Stimulated activated CD8-positive, alpha-beta memory T cell treated with anti-CD3 and anti-CD28 coated beads, Interleukin-7, amount 100 ng/mL, for 1 hour (primary cell): ENCODE results near the gene TMEM207.
"Not testable (repeated sequence)": the region's sequence is repeated elsewhere in the genome, so short reads cannot be mapped to it uniquely, and the experiment has no call there.

ENCODE experiments used
- DNase-seq, 2 donors: peaks; one replicate each; pipeline ENCODE4 v3.0.0-alpha.2; 2020; ENCODE audit warnings: low read depth in 2 of 2

The TMEM207 gene

DNA sequence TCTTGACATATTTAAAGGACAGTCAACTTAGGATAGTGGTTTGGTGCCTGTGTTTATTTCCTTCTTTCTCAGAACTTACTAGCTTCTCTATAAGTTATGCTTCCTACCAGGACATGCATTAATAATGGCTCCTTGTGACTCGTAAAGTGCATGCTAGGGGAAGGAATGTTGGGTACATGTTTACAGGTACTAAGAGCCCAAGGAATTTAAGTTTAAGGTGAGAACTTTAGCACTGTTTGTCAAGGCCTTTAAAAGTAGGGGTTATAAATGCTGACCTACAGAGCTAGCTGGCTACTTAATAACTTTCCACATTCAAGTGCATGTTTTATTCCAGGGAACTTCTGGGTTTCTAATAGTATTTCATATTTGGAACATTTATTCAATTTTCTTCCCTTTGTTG is at the start of gene TMEM207:
TSS of gene TMEM207 (minus strand) at position 101 of the 400 bp plus-strand sequence. CDS start at position 9, 92 bp downstream.
- no peak for DNase-seq

DNA sequence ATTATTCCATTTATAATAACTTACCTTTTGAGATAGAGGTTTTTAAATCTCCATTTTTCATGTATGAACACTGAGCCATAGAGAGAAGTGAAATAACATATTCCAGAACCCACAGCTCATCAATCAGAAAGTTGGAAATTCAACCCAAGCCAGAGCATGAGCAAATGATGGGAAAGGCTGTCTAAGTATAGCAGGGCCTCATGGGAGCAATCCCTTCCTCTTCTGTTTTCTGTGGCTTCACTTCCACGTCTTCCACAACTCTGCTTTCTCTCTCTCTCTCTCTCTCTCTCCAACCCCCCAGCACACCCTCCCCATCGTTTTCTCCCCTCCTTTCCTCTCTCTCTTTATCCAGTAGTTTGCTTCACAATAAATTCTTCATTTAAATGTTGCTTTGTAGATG is 49.4 kb upstream of the TMEM207 start:
- DNase-seq: no peak

DNA sequence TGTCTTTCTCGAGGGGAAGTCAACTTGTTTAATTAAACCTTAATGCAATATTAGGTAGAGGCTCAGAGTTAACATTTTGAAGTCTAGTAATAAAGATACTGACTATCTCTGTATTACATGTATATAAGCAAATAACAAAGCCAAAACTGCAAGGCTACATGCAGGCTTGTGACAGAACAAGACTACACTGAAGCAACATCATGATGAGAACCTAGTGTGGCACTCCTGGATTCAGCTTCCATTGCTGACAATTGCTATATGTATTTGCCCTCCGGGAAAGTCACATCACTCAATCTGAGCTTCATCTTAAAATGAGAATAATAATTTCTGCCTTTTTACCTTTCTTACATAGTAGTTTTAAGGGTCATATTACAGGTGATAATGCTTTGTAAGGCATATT is 48.6 kb upstream of the TMEM207 start:
- no peak for DNase-seq

DNA sequence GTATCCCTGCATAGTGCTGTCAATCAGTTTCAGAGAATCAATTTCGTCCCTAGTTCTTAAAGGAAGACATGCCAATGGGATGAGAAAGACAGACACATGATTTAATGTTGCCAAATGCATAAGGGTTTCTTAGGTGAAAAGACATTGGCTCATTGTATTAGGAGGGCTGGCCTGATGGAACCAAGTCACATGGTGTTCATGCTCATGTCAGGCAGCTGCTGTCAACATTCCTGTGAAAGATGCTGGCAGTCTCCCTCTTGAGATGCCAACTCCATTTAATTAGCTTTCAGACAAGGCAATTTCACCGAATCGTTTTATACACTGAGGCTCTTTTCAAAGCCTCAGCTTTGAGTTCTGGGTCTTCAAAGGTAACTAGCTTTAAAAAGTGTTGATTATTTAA is 48.1 kb upstream of the TMEM207 start:
- DNase-seq: no peak

DNA sequence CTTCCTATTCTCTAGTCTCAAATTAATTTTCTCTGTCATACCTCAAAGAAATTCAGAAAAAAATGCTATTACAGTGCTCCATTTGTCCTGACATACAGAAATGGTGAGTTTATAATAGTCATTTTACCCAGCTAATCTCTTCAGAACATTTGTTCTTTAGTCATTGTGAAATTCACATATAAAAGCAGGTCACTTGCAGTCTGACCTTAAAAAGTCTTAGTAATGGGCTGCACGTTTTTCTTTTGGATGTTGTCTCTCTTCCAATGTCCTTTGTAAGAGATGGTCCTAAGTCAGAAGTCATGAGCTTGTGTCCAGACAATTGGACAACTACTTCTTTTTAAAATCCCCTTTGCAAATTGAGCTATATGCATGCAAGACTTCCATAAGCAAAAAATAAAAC is 47.2 kb upstream of the TMEM207 start:
- DNase-seq: no peak

DNA sequence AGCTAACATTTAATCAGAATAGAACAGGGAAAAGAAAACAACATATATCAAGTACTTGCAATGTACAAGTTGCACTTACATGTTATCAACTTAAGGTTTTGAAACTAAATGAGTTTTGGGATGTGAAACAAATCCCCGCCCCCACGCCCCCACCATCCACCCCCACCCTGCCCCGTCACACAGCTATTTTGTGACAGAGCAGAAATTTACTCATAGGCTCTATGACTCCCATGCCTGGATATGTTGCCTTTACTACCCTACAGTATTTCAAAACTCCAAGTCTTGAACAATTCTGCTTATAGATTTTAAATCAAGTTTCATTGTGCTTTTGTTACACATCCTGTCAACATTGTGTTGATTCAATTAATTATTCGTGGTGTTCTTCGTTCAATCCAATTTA is 46.1 kb upstream of the TMEM207 start:
- DNase-seq: no peak

DNA sequence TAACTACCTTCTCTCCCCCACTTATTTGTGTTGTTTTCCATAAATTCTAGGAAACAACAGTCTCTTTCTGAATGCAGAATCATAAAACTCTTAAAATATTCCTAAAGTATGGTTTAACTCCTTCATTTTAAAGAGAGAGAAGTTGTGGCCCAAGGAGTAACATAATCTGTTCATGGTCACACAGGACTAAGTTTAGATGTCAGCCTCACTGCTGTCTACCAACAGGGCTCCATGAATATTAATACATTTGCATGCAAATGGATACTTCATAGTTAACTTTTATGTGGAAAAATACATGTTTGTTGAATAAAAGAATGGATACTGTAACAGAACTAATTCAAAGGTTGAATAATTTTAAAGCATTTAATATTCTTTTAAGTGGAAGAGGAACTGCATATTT is 45.7 kb upstream of the TMEM207 start:
- DNase-seq: no peak

DNA sequence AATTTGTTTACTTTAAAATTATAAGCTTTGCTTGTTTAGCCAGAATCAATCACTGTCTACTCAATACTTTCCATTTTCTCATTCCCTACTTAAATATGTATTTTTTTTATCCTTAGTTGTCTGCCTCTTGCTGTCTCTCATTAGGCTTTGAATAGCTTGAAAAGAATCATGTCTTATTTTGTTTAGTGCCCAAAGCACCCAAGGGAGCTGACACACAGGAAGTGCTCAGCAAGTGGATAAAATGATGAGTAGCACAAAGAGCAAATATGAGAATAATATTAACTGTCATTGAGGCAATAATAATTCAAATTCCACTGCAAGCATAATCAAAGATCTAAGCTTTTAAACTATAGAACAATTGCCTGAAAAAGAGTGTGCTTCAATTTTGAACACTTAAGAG is 45.2 kb upstream of the TMEM207 start:
- no peak for DNase-seq

DNA sequence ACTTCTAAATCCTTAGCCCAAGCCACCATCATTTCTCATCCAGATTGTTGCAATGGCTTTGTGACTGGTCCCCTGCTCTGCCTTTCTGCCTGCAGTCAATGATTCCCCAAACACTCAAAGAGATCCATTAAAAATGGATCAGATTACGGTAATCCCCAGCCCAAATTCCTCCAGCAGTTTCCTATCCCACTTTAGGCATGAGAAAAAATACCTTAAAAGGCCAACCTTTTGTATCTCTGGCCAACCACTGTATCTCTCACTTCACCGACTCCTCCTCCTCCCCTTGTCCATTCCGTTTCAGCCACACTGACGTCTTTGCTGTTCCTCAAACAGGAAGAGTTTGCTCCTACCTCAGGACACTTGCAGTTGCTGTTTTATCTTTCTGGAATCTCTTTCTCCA is 43.3 kb upstream of the TMEM207 start:
- DNase-seq: no peak

DNA sequence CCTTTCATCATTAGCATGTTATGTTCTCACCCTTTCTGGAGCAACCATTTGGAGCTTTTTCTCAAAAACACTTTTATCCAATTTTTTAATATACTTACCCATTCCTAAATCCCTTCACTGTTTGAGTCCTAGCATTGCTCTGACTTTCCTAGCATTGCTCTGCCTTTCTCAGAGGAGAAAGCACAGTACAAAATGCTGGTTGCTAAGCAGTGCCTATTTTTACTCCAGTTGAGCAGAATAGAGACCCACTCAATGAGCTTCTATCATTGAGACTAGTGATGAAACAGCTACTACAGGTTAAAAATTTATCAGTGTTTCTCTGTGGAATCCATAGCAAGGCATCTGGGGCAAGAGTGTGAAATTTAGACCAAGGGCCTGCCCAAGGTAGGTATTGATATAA is 42.4 kb upstream of the TMEM207 start:
- no peak for DNase-seq

DNA sequence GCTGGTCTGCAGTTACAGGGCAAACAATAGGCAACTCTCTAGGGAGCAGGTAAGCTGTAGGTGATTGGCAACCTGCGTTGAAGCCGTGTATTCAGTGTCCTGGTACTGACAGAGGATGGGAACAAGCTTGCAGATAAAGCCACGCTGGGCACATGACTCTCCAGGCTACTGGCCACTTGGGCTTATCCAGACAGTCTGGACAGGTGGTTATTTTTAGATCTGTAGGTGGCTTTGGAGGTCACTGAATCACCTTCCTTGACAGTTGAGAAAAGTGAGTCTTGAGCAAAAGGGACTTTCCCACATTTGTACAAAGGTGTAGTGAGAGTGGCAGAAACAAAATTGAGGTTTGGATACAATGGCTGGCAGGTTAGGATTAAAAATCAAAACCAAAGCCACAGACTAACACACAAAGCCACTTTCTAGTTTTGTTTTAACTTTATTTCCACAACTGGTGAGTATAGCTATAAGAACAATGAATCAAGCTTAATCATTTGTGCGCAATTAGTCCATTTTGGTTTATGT is 41.9 kb upstream of the TMEM207 start:
- DNase-seq: no peak

DNA sequence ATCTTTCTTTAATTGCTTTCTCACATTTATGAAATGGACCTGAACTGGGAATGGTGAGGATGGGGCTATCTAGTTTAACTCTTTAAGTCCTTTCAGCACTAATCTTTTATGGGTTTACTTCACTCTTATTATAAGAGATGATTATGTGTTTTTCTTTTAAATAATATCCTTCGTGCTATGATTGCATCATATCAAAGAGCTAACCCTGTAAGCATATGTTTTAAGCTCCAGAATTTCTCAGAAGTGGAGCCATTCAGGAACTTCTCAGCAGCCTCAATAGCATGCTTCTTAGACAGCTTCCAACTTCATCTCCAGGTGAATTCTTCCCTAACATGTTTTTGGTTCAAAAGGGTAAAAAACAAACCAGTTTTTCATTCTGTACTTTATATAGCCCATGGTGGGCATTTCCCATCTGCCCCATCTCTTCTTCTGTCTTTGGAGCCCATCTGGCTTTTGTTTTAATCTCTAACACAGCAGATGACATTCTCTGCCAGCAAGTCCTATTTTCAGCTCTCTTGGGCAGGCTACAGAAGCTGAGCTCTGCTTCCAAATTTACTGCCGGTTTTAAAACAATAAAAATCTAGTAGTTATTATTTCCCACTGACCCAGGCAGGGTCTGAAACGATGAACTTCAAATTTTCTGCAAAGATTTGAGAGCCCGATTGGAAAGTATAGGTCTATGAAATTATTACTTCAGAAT is 37.4 kb upstream of the TMEM207 start:
- DNase-seq: no peak

DNA sequence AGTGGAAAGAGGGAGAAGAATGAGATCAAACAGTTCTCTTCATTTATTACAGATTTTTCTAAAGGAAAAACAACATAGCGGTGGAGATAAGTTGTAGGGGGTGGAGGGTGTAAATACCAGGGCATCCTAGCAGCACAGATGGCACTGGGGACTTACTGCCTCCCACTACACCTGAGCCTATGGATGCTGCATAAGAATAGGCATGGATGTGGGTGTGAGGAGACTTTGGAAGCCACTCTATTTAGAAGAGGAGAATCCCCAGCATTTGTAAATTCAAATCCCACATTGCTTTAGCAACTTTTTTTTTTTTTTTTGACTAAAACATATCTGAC is 36.8 kb upstream of the TMEM207 start:
- DNase-seq: no peak

DNA sequence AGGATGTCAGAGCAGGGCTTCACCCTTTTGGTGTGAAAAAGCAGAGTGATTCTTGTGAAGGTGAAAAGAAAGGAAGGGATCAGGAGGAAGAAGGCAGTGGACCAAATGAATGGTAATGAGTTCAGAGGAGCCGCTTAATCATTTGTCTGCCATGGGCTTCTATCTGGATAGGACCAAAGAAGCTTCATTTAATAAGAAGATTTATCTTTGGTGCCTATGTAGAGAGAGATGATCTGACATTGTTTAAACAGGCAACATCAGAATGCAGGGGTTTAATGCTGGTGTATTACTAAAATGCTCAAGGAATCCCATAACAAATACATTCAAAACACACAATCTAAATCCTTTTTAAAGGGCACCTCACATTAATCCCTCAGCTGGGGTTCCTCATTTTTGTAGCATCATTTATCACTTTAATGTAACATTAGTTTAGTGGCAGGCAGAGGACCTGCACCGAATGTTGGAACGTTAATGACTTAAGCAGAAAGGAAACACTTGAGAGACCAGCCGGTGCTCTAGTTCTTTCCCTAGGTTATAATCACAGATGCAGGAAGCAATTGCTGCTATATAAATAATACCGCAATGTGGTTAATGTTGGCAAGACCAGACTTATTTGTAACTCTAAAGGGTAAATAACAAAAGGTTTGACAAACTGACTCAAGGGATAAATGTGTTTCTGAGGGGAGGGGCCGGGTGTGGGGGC is 36.3 kb upstream of the TMEM207 start:
- DNase-seq: no peak

DNA sequence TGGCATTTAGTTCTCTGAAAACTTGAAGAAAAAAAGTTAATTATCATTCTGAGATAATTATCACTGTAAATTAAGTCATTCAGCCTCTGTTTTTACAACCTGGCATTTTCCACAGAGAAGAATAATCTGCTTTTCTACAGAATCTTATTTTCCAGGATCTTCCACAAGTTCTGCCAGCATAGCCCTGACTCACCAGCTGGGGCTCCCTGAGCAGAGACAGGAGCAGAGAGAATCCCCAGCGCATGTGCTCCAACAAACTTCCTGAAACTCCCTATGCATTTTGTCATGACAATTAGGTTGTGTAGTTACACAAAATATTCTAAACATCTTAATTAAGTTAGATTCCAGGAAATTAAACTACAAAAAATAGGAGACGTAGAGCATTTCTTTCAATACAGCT is 32.1 kb upstream of the TMEM207 start:
- no peak for DNase-seq

DNA sequence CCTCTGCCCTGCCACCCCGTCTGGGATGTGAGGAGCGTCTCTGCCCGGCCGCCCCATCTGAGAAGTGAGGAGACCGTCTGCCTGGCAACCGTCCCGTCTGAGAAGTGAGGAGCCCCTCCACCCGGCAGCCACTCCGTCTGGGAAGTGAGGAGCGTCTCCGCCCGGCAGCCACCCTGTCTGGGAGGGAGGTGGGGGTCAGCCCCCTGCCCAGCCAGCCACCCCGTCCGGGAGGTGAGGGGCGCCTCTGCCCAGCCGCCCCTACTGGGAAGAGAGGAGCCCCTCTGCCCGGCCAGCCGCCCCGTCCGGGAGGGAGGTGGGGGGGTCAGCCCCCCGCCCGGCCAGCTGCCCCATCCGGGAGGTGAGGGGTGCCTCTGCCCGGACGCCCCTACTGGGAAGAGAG is 23.6 kb upstream of the TMEM207 start:
- DNase-seq: not testable (repeated sequence)

DNA sequence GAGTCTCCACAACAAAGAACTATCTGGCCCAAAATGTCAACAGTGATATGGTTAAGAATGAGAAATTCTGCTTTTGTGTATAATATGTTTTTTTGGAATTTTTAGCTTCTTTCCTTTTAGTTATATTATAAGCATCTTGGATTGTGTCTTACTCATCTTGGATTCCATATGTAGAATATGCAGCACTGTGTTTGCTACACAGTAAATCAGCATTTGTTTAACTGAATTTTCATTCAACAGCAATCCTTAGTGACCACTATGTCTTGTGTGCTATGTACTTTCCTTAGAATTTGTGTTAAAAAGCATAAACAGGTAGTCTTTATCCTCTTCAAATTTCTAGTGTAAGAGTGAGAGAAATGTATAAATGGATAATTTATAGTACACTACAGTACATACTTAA is 18.2 kb upstream of the TMEM207 start:
- no peak for DNase-seq

DNA sequence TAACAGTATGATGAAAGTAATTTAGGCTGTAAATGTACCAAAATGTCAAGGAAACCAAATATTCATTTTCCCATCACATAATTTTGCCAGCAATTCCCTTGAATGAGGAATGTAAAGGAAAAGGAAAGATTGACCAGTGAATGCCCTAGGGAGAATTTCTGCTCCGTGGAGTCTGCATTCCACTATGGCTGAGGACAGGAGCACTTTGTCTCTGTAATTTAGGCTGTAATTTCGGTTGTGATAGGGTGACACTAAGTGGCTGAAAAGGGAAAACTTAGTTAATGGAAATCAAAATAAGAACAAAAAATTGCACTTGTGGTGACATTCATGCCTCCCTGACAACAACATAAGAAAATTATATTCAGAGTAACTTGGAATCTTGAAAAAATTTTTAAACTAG is 8.3 kb upstream of the TMEM207 start:
- no peak for DNase-seq

DNA sequence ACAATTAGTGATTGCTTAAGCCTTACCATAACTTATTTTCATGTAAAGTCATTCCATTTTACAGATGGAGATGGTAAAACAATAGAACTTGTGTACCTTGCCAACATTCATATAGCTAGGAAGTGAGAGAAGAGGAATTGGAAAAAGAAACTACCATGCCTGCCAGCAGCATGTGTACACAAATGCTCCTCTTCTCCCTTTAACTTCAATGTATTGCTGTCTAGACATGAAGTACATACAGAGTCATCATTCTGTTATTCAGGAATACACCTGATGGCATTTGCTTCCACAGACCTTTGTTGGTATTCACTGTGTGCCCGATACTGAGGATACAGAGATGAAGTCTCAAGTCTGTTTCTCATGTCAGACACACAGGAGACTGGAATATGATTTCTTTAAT is 7.1 kb upstream of the TMEM207 start:
- DNase-seq: no peak

DNA sequence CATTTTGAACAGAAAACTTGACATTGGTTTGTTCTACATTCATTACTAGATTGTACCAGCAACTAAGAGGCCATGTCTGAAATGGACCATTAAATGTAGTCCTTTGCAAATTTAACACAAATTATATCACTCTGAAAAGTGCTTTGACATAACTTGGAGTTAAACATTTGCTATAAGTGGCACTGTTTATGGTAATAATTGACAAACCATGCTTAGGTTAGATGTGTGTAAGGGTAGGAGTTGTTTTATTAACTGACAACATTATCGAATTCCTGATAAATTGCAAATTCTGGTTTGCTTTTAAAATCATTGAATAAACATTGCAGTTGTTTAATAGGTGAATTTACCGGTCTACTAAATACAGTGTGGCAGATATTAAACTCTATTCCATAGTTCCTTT is 6.1 kb upstream of the TMEM207 start:
- DNase-seq: no peak

DNA sequence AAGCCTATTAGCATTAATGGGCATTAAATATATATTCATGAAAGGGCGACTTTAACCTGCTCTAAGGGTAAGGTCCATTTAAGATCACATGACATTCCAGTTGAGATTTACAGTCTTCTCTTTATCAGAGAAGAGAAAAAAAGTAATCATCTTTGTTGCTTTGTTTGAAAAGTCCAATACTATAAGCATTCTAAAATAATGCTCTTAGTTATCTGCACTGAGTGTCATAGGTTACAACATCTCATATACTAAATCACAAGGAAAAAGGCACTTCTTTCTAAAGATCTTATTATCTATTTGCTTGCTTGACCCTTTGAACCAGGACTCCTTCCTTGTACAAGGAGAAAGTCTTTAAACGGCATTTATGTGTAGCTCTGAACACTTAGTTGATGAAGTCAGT is 1.4 kb downstream of the TMEM207 start:
- no peak for DNase-seq

DNA sequence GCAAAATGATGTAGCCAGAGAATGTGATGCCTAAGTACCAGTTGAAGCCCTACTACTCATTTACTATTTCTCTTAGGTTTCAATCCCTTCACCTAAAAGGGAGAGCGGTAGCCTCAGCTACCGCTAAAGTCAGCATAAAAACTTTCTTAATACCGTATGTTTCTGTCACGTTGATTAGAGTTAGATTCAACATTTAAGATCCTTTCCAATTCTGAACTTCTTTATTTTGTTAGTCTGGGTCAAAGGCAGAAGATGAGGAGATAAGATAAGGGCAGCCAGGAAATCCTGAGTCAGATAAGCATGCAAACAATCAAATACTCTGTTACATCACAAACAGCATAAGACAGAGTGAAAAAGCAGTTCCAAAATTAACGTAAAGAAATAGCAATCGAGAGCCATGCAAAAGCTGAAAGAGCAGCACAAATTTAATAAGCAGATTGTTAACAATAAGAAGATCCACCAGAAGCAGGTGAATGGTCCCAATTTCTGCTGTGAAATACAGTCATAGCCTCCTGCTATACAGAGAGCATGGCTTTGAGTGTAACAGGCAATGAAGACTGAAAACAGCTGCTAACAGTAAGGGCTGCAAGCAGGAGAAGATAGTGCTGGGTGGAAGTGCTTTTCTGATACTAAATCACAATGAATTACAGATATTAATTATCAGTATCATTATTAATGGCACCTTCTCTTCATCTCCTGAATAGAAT is 3.0 kb downstream of the TMEM207 start:
- DNase-seq: no peak

DNA sequence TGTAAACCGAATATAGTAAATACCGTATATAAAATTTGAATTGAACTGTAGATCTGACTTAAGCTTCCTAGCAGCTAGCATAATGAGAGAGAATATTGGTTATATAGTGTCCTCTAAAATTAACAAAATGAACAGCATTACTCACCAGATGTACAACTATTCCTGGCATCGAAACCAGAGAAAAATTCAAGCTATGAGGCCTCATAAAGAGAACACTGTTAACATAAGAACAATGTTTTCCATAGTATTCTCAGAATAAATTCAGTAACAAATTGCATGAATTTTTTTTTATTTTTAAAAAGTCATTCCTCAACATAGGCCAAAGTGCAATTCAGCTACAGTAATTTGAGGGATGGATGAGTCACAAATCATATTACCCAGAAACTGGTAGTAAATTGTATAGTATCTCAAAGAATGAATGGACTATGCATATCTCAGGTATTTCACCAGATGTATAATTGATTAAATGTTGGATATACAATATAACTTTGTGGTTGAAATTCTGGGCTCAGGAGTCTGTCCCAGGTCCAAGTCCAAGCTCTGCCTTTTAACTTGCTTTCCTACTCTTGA is 5.0 kb downstream of the TMEM207 start:
- no peak for DNase-seq
